PFSK-1 (cell line): ENCODE data around the gene MARCHF2.

Experiments
- POLR2AphosphoS5 ChIP-seq: IDR thresholded peaks from 2 replicates; pipeline ENCODE4 v1.6.1; 2012; ENCODE audit warnings: low read depth, mild to moderate bottlenecking, control low read depth, low read length, moderate library complexity
- REST ChIP-seq, 2 experiments: IDR thresholded peaks; 2 replicates each; pipeline versions ENCODE4 v1.6.1 to v1.8.0; 2011 to 2012; ENCODE audit warnings: low read depth in 2 of 2, low read length in 2 of 2, control low read depth in 1 of 2, inconsistent platforms in 1 of 2, mild to moderate bottlenecking in 1 of 2, moderate library complexity in 1 of 2; ENCODE audit not compliant: insufficient read depth in 1 of 2
- SIN3A ChIP-seq: IDR thresholded peaks from 2 replicates; pipeline ENCODE4 v1.6.1; 2012; ENCODE audit warnings: mild to moderate bottlenecking, low read length, moderate library complexity, borderline replicate concordance; ENCODE audit not compliant: insufficient read depth

DNA sequence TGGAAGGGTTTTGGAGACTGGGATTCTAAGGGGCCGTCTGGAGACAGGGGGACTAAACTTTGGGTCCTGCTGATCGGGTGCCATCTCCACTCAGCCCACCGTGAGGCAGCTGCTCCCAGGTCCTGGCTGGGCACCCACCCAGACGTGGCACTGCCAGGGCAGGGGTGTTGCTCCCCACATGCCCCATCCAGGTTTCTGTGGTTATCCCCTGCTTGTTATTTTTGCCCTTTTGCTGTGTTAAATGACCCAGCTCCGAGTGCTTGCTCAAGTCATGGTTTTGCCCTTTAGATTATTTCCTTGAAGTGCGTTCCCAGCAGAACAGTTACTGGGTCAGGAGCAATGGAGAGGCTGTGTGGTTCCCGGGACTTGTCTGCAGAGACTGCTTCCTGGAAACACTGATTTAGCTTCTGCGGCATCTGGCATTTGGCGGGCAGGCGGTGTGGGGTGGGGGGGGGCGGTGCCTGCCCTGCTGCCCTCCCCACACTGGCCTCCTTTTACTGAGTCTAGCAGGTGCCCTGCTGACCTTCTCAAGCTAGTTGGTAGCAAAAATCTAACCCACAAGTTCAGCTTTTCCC lies 21.0 kb upstream of the MARCHF2 start:
- no peak for TF ChIP-seq REST (IDR thresholded peaks at IDR 0.05; ENCODE audit: insufficient read depth in 1 of 2, low read depth in 2 of 2, low read length in 2 of 2)
- no peak for TF ChIP-seq POLR2AphosphoS5
- TF ChIP-seq SIN3A: no peak
